AG10803 (cell line): ENCODE measurements around the gene PMEL.
"Not testable (repeated sequence)": the region's sequence is repeated elsewhere in the genome, so short reads cannot be mapped to it uniquely, and the experiment has no call there.

Experiments used
- DNase-seq: peaks from one replicate; pipeline ENCODE4 v3.0.0; 2010; ENCODE audit warnings: low read depth
- H3K4me3 ChIP-seq: 2 replicates; pipeline ENCODE4 v1.5.1; 2011; ENCODE audit warnings: mild to moderate bottlenecking, low read length, control low read depth
- CTCF ChIP-seq: conservative IDR thresholded peaks from 2 replicates; pipeline ENCODE4 v1.5.1; 2011; ENCODE audit warnings: mild to moderate bottlenecking, low read length, control low read depth, inconsistent platforms

Gene PMEL

GRCh38 chr12:55927588-55928502, 38.0 kb downstream of the PMEL start, which contains the start of gene PYM1:
TSS of gene PYM1 (minus strand) at chr12:55927894. CDS start at chr12:55927761, 133 bp downstream.
- peak within 1 kb of the TSS; percentile 96 for H3K4me3 ChIP-seq
- peak; percentile 67 for DNase-seq
- no peak for TF ChIP-seq CTCF

GRCh38 chr12:55926738-55927587, 38.9 kb downstream of the PMEL start:
- DNase-seq, result peak; percentile 91
- TF ChIP-seq CTCF, result peak; percentile 71
- H3K4me3 ChIP-seq, result peak overlapping the region; percentile 96

- no peak for DNase-seq
- peak overlapping the region; percentile 96 for H3K4me3 ChIP-seq
- no peak for TF ChIP-seq CTCF
These were observed 39.7 kb downstream of the PMEL start for GRCh38 chr12:55925870-55926737.

DNA sequence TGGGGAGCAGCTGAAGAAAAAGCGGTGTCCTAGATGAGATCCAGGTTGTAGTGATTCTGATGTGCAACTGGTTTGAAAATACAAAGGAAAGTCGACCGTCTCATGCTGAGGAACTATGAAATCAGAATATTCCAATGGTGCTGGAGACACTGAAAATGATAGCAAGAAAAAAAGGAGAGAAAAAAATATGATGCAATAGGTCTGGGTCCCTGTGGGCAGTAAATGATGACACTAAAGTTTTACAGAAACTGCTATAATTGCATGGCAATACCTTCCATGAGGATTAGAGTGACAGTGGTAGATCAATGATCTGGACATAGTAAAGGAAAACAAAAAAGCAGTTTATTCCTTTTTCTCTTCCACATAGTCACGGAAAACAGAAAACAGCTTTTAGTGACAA, 40.5 kb downstream of the PMEL start:
- no peak overlapping the region for H3K4me3 ChIP-seq
- DNase-seq, result no peak
- no peak for TF ChIP-seq CTCF

- H3K4me3 ChIP-seq, DNase-seq: not testable (repeated sequence)
These were observed 42.2 kb downstream of the PMEL start for GRCh38 chr12:55923648-55924047.

DNA sequence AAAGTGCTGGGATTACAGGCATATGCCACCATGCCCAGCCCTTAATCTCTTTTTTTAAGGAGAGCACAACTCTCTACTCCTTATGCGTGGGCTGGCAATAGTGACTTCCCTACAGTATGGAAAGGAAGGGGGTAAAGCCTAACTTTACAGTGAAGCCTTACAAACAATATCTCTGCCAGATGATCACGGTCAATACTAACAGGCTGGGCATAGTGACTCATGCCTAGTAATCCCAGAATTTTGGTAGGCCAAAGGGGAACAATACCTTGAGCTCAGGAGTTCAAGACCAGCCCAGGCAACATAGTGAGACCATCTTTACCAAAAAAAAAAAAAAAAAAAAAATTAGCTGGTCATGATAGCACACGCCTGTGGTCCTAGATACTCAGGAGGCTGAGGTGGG, 43.7 kb downstream of the PMEL start:
- no peak for TF ChIP-seq CTCF
- no peak for DNase-seq
- no peak overlapping the region for H3K4me3 ChIP-seq

GRCh38 chr12:55919032-55919431, 46.8 kb downstream of the PMEL start:
- peak; percentile 43 for DNase-seq
- H3K4me3 ChIP-seq, result not testable (repeated sequence)
